Measurements from ENCODE around the gene UBTD2. TPM values are rescaled to one million over a fixed set of nuclear protein-coding genes. Genes with fewer than 3 reads are reported as not detected.

Gene UBTD2
- total RNA-seq, 2 donors from 2014 or later: 13.5 to 20.8 TPM

DNA sequence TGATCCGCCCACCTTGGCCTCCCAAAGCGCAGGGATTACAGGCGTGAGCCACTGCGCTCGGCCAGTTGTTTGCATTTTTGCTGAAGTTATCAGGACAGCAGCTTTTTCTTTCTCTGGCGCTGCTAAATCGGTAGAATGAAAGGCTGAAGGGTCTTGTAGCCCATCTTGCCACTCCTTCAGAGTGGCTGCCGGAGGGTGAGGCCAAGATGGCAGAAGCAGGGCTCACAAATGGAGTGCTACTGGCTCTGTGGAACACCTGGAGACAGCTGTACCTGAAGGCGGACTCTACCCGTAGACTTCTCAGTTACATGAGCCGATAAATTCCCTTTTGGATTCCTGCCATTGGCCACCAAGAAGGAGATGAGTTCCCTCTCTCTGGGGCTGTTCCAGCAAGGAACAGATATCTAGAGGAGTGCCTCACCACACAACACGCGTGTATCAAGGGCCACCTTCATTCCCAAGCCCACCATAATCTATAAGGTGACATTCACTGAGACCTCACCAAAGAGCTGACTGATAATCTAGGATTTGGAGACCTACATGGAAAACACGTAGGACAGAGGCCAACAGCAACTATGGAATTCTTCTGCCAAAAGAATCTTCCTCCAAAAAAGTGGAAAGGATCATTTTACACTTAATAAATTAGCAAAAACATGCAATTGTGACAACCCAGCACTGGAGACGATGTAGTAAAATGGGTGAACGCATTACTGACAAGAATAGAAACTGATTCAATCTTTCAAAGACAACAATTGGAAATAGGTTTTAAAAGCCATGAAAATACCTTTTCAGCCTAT is 117.3 kb downstream of the UBTD2 start:
- H3K9me3 ChIP-seq: no peaks in the 10 kb centered on the region
- intact Hi-C loops (cut with DNase I): no loop called here
- H3K4me3 ChIP-seq: no peak overlapping the region
- DNase-seq (no peak), ATAC-seq (no peak)
- H3K4me1 ChIP-seq: peaks cover 7% of the 10 kb centered on the region
- no peak overlapping the region for H3K27ac ChIP-seq
- TF ChIP-seq, protein P1, sequence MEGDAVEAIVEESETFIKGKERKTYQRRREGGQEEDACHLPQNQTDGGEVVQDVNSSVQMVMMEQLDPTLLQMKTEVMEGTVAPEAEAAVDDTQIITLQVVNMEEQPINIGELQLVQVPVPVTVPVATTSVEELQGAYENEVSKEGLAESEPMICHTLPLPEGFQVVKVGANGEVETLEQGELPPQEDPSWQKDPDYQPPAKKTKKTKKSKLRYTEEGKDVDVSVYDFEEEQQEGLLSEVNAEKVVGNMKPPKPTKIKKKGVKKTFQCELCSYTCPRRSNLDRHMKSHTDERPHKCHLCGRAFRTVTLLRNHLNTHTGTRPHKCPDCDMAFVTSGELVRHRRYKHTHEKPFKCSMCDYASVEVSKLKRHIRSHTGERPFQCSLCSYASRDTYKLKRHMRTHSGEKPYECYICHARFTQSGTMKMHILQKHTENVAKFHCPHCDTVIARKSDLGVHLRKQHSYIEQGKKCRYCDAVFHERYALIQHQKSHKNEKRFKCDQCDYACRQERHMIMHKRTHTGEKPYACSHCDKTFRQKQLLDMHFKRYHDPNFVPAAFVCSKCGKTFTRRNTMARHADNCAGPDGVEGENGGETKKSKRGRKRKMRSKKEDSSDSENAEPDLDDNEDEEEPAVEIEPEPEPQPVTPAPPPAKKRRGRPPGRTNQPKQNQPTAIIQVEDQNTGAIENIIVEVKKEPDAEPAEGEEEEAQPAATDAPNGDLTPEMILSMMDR (IDR thresholded peaks at IDR 0.05): no peak
- no peak for TF ChIP-seq POLR2A (IDR thresholded peaks at IDR 0.05)
- no peaks in the 10 kb centered on the region for H3K27me3 ChIP-seq
- no peaks in the 10 kb centered on the region for H3K36me3 ChIP-seq (replicated peaks in 1 of 2; ENCODE audit: insufficient read depth in 1 of 2, low read depth in 2 of 2)
- 90 to 91% methylated on average over 16 of the region's 16 CpGs for WGBS, 2 donors

DNA sequence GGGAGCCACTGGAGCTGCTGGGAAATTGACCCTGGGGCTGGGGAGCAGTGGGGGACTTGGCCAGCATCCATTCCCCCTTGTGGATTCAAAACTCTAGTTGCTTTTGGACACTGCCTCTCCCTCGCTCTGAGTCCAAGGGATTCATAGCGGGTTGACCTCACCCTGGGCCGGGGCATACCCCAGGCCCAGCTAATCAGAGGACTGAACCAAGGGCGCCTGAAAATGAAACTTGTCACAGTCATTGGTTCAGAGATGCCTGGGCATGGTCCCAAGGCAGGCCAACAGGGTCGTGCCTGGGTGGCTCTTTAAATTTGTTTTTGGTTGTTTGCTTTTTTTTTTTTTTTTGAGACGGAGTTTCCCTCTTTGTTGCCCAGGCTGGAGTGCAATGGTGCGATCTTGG is 118.1 kb downstream of the UBTD2 start:
- intact Hi-C loops (cut with DNase I): no loop called here
- Histone ChIP-seq H3K4me3 (no peak overlapping the region), H3K27me3 (no peaks in the 10 kb centered on the region), H3K27ac (no peak overlapping the region), H3K9me3 (no peaks in the 10 kb centered on the region), H3K36me3 (replicated peaks in 1 of 2; ENCODE audit: insufficient read depth in 1 of 2, low read depth in 2 of 2) (no peaks in the 10 kb centered on the region), H3K4me1 (peaks cover 7% of the 10 kb centered on the region)
- DNase-seq (no peak), ATAC-seq (no peak)
- no peak for TF ChIP-seq POLR2A (IDR thresholded peaks at IDR 0.05)
- TF ChIP-seq, protein P1 (IDR thresholded peaks at IDR 0.05): no peak
- WGBS, 2 donors: 81 to 84% methylated on average over 6 to 7 of the region's 7 CpGs

DNA sequence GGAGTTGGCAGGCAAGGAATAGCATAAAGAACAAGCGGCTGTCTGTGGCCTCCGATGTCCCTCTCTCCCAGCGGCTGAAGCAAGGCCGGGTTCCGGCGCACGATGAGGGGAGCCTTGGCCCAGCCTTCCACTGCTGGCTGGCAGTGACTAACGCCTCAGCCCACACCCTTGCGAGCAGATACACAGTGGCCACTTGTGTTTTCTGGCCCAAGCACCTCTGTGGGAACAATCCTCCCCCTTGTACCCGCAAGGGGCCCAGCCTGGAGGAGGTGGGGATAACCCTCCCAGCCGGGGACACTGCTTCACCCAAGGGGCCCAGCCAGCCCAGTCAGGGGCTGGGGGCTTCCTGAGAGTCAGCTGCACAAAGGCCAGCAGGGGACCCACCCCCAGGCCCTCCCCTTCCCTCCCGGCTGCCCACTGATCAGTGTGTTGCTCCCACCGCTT is 118.8 kb downstream of the UBTD2 start:
- Histone ChIP-seq H3K27me3 (no peaks in the 10 kb centered on the region), H3K9me3 (no peaks in the 10 kb centered on the region), H3K27ac (no peak overlapping the region), H3K4me1 (peaks cover 7% of the 10 kb centered on the region), H3K4me3 (no peak overlapping the region), H3K36me3 (replicated peaks in 1 of 2; ENCODE audit: insufficient read depth in 1 of 2, low read depth in 2 of 2) (no peaks in the 10 kb centered on the region)
- 79 to 92% methylated on average over 2 to 12 of the region's 13 CpGs for WGBS, 2 donors
- ATAC-seq (no peak), DNase-seq (no peak)
- no peak for TF ChIP-seq POLR2A (IDR thresholded peaks at IDR 0.05)
- TF ChIP-seq, protein P1 (IDR thresholded peaks at IDR 0.05): no peak
- intact Hi-C loops (cut with DNase I): no loop called here

DNA sequence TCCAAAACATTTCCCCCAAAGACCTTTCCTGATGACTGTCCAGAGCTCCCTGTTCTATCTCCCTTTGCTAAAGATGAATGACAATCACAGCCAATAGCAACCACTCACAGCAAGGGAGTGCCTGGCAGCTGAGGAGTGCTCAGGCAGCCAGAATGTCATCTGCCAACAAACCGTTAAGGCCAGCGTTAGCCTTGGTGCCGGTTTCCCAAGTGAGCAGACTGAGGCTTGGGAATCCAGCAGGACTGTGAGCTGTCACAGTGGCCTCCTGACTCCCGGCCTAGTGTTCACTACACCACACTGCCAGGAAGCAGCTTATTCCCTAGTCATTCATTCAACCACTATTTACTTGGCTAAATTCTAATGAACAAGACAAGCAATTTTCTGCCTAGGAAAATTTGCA is 120.2 kb downstream of the UBTD2 start:
- H3K4me1 ChIP-seq: peaks cover 7% of the 10 kb centered on the region

More for the DNA sequence above, 120.2 kb downstream of the UBTD2 start:
- Histone ChIP-seq H3K27ac (no peak overlapping the region), H3K9me3 (no peaks in the 10 kb centered on the region), H3K36me3 (replicated peaks in 1 of 2; ENCODE audit: insufficient read depth in 1 of 2, low read depth in 2 of 2) (no peaks in the 10 kb centered on the region), H3K27me3 (no peaks in the 10 kb centered on the region), H3K4me3 (no peak overlapping the region)
- no peak for TF ChIP-seq POLR2A (IDR thresholded peaks at IDR 0.05)
- TF ChIP-seq, protein P1 (IDR thresholded peaks at IDR 0.05): no peak
- 53 to 54% methylated on average over 4 of the region's 4 CpGs for WGBS, 2 donors
- intact Hi-C loops (cut with DNase I): no loop called here
- no peak for ATAC-seq
- DNase-seq: no peak
